Activated naive CD4-positive, alpha-beta T cell treated with anti-CD3 and anti-CD28 coated beads, Interleukin-2, amount 50 U/mL, for 72 hours (primary cell): ENCODE results near the gene PLTP. TPM values are rescaled to one million over a fixed set of nuclear protein-coding genes. Genes with fewer than 3 reads are reported as not detected.
A peak's percentile ranks its signal among the peaks of the same experiment; 100 is the strongest.

Experiments
- ATAC-seq, 2 donors: fragments of 150-1000 bp; cut with Tn5 transposase; 2 replicates each; pipeline ENCODE4 v1.10.0; 2021; ENCODE audit warnings: mild to moderate bottlenecking in 2 of 2, moderate library complexity in 2 of 2
- DNase-seq, 2 donors: peaks; one replicate each; pipeline ENCODE4 v3.0.0; 2021 to 2022; ENCODE audit warnings: low spot score in 2 of 2
- H3K27ac Mint-ChIP-seq, 2 donors: one replicate each; pipeline ENCODE4 v1.8.0; 2022; ENCODE audit warnings: mild to moderate bottlenecking in 2 of 2, mixed read lengths in 2 of 2
- H3K36me3 Mint-ChIP-seq, 2 donors: one replicate each; pipeline ENCODE4 v1.8.0; 2022; ENCODE audit warnings: mixed read lengths in 2 of 2
- H3K9me3 Mint-ChIP-seq, 2 donors: one replicate each; pipeline ENCODE4 v1.8.0; 2022; ENCODE audit warnings: mixed read lengths in 2 of 2
- total RNA-seq, 2 donors: library from RNA; stranded (reverse); gene quantifications; one replicate each; pipeline ENCODE4 v1.2.3, GENCODE V29; 2022

Gene PLTP
- total RNA-seq, 2 donors from 2014 or later = 11.0 to 12.9 TPM

DNA sequence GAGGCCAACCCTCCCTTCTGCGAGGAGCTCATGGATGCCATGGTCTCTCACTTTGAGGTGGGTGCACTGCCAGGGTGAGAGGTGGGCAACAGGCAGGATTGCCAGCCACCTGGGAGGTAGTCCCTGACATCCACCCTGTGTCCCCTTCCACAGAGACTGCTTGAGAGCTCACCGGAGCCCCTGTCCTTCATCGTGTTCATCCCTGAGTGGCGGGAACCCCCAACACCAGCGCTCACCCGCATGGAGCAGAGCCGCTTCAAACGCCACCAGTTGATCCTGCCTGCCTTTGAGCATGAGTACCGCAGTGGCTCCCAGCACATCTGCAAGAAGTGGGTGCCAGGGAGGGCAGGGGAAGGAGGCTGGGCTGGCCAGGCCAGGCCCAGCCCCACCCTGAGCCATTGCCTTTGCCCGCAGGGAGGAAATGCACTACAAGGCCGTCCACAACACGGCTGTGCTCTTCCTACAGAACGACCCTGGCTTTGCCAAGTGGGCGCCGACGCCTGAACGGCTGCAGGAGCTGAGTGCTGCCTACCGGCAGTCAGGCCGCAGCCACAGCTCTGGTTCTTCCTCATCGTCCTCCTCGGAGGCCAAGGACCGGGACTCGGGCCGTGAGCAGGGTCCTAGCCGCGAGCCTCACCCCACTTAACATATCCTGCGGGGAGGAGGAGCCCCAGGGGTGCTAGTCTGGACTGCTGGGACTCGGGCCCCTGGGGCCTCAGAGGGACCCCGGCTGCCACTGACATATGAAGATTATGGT lies 35.3 kb upstream of the PLTP start:
- no peaks in the 10 kb centered on the region for H3K9me3 Mint-ChIP-seq
- peak overlapping the region; percentile 44 to 69 for H3K27ac Mint-ChIP-seq
- DNase-seq (no peak), ATAC-seq (no peak)
- H3K36me3 Mint-ChIP-seq = peaks cover 0 to 20% of the 10 kb centered on the region in 2 donors

GRCh38 chr20:45946149-45946970 lies 34.4 kb upstream of the PLTP start:
- peak; percentile 45 to 75 for ATAC-seq
- Mint-ChIP-seq H3K27ac (peak overlapping the region; percentile 69 to 84), H3K36me3 (peaks cover 0 to 20% of the 10 kb centered on the region in 2 donors), H3K9me3 (no peaks in the 10 kb centered on the region)
- DNase-seq = peak in 1 of 2 donors; percentile 69

DNA sequence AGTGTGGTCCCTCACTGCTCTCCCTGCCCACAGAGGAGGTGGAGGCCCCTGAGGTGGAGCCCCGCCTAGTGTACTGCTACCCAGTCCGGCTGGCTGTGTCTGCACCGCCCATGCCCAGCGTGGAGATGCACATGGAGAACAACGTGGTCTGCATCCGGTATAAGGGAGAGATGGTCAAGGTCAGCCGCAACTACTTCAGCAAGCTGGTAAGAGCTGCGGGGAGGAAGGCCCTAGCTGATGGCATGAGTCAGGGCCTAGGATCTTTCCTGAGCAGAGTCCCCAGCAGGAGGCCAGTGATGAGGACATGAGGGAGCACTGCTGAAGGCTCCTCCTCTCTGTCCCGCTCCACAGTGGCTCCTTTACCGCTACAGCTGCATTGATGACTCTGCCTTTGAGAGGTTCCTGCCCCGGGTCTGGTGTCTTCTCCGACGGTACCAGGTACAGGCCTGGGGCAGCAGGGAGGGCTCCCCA lies 33.8 kb upstream of the PLTP start:
- Mint-ChIP-seq H3K9me3 (no peaks in the 10 kb centered on the region), H3K36me3 (peaks cover 0 to 20% of the 10 kb centered on the region in 2 donors)
- no peak for ATAC-seq

DNA sequence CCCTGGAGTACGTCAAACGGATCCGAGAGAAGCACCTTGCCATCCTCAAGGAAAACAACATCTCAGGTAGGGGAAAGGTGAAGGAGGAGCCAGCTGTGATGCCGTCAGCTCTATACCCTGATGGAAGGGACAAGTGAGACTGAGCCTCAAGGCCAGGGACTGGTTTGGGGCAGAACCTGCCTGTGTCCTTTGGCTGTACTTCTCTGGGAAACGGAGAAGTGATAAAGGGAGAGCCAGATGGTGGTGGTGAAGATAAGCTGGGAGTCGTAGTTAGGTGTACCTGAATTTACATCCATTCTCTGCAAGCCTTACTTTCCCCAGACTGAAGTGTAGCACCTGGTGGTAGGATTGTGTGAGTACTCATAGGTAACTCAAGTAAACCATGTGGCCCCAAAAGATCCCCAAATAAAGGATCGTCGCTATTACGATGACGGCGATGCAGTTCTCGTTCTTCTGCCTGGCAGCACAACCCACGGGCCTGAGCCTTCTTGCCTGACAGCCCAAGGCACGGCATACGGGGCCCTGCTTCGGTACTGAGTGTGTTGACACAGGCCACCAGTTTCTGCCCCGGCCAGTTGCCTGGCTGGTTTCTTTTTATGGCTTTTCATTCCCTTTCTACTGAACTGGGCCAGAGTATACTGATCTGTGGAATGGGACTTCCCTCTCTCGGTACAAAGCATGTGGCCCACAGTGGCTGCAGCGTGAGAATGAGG lies 33.2 kb upstream of the PLTP start:
- Mint-ChIP-seq H3K9me3 (no peaks in the 10 kb centered on the region), H3K36me3 (peaks cover 0 to 15% of the 10 kb centered on the region in 2 donors), H3K27ac (peak overlapping the region; percentile 26 to 69)
- DNase-seq (no peak), ATAC-seq (no peak)

More for the DNA sequence above, 33.8 kb upstream of the PLTP start:
- DNase-seq = no peak
- peak overlapping the region; percentile 29 to 69 for H3K27ac Mint-ChIP-seq

GRCh38 chr20:45944151-45944964 lies 32.4 kb upstream of the PLTP start:
- no peak for DNase-seq
- peak; percentile 17 to 49 for ATAC-seq
- H3K9me3 Mint-ChIP-seq = no peaks in the 10 kb centered on the region
- H3K27ac Mint-ChIP-seq = peak overlapping the region; percentile 26 to 69
- peaks cover 0 to 17% of the 10 kb centered on the region in 2 donors for H3K36me3 Mint-ChIP-seq

GRCh38 chr20:45943613-45944012 lies 31.7 kb upstream of the PLTP start:
- ATAC-seq (no peak), DNase-seq (no peak)
- Mint-ChIP-seq H3K27ac (peak overlapping the region; percentile 18 to 26), H3K36me3 (peaks cover under 1 to 18% of the 10 kb centered on the region in 2 donors), H3K9me3 (no peaks in the 10 kb centered on the region)

GRCh38 chr20:45940469-45940868 lies 28.5 kb upstream of the PLTP start:
- ATAC-seq (no peak), DNase-seq (no peak)
- H3K9me3 Mint-ChIP-seq = no peaks in the 10 kb centered on the region
- H3K27ac Mint-ChIP-seq = no peak overlapping the region
- peaks cover 5 to 31% of the 10 kb centered on the region in 2 donors for H3K36me3 Mint-ChIP-seq

DNA sequence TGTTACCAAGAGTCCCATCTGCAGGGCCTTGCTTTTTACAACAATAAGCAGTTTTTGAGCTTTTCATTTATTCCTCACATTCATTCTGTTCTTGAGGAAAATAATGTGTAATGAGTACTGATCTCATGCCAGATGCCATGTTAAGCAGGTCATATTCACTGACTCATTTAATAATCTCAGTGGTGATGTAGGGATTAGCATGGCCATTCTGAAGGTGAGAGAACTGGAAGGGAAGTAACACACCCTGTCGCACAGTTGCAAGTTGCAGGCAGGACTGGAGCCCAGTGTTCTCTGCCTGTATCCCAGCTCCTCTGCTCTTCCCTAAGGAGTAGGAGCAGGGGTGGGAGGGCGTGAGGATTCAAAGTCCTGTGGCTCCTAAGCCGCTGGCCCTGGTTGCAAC lies 28.1 kb upstream of the PLTP start:
- Mint-ChIP-seq H3K9me3 (no peaks in the 10 kb centered on the region), H3K36me3 (peaks cover 5 to 31% of the 10 kb centered on the region in 2 donors), H3K27ac (peak overlapping the region in 1 of 2 donors; percentile 66)
- DNase-seq = no peak
- ATAC-seq = no peak

DNA sequence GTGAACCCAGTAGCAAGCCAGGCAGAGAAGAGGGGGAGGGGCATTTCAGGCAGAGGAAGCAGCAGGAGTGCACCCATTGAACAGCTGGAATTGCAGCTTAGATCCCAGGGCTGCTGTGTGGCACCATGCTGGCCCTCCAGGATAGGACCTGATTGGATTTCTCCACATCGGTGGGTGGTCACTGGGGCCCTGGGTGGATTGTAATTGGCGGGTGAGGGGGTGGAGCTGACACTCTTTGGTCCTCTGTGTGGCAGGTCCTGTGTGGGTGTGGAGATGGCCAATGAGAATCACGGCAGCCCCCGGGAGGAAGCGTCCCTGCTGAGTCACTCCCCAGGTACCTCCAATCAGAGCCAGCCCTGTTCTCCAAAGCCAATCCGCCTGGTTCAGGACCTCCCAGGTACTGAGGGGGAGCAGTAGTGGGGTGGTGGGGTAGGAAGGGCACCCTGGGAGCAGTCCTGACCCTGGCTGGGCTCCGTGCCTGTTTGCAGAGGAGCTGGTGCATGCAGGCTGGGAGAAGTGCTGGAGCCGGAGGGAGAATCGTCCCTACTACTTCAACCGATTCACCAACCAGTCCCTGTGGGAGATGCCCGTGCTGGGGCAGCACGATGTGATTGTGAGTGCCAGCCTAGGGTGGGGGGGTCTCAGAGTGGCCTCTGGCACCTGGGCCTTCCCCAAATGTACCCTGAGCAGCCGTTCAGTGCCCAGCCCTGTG lies 26.9 kb upstream of the PLTP start:
- Mint-ChIP-seq H3K27ac (peak overlapping the region; percentile 74 to 94), H3K9me3 (no peaks in the 10 kb centered on the region), H3K36me3 (peaks cover 5 to 31% of the 10 kb centered on the region in 2 donors)
- ATAC-seq = no peak
- no peak for DNase-seq

DNA sequence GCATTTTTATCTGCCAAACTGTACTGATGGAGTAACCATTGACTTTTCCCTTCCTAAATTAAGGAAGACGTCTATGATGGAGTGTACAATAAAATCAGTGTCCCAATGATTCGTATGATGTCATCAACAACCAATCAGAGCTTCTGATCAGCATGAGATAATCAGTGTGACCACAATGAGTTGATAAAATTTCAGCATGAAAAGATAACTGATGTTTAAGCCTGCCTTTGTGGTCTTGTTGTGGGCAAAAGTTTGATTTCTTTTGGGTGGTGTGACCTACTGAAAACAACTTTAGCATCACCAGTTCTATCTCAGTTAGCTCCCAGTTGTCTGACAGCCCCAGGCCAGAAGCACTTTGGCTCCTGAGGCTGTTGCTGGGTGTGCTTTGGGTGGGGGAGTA lies 25.8 kb upstream of the PLTP start:
- ATAC-seq (no peak), DNase-seq (no peak)
- Mint-ChIP-seq H3K36me3 (peaks cover 5 to 24% of the 10 kb centered on the region in 2 donors), H3K27ac (peak overlapping the region; percentile 74 to 77), H3K9me3 (no peaks in the 10 kb centered on the region)

DNA sequence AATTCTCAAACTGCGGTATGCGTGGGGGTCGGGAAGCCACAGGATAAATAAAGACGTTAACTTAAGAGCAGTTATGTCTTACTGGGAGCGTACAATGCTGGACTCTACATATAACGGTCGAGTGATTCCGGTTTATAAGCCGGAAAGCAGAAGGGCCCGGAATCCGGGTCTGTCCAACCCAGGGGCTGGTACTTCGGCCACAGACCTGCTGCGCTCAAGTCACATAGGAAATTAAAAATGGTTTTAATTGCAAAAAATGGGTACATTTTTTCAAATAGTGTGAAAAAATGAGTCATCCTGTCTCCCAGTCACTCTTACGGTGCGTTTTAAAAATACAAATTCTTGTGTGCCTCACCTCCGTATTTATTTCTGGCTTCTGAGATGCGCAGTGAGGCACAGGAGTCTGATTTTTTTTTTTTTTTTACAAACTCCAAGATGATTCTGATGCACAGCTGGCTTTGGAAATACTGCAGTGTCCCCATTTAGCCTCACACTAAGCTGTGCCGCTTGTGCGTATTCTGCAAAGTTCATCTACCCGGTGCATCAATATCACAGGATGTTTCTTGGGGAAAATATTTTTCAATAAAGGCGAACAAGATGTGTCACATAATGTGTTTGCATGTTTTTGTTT lies 23.6 kb upstream of the PLTP start:
- H3K27ac Mint-ChIP-seq = peak overlapping the region; percentile 93 to 96
- no peak for ATAC-seq
- peaks cover 5 to 24% of the 10 kb centered on the region in 2 donors for H3K36me3 Mint-ChIP-seq

DNA sequence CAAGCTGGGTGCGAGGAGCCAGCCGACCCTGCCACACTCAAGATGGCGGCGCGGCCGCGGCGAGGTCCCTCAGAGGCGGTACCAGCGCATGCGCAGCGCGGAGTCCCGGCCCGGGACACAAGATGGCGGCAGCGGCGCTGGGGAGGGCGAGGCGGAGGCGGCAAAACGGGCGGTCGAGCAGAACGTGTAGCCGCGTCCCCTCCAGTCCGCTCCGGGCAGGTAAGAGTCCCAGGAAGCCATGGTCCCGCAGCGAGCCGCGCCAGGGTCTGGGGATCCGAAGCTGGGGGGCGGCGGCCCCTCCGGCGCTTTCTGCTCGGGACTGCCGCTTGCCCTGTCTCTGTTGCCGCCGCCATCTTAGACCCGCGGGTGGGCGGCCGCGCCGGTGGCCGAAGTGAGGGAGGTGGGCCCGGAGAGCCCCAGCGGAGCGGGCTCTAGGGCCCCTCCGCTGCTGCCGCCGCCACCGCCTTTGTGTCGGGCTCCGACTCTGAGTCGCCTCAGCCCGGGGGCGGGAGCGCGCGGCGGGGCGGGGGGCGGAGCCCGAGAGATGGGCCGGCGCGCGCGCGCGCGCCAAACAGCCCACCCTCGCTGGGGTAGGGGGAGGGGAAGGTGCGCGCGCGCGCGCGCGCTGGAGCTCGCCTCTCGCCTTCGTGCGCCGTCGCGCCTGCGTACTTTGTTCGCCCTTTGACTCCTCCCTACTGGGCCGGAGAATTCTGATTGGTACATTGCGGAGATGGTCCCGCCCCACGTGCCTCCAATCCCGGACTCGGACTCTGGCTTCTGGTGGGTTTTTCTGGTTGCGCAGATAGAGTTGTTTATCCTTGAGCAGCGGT lies 22.8 kb upstream of the PLTP start, which contains the start of gene PCIF1:
Gene PCIF1, plus strand, starts transcription at position 98 of the 830 bp plus-strand sequence. CDS start 4,317 bp downstream, outside the sequence.
- DNase-seq (peak; percentile 98), ATAC-seq (peak; percentile 81 to 86)
- H3K27ac Mint-ChIP-seq = peak within 1 kb of the TSS; percentile 96 to 99
- H3K9me3 Mint-ChIP-seq = no peaks in the 10 kb centered on the region
- H3K36me3 Mint-ChIP-seq = peaks cover 5 to 24% of the 10 kb centered on the region in 2 donors

More for the DNA sequence above, 23.6 kb upstream of the PLTP start:
- no peak for DNase-seq
- H3K9me3 Mint-ChIP-seq = no peaks in the 10 kb centered on the region

DNA sequence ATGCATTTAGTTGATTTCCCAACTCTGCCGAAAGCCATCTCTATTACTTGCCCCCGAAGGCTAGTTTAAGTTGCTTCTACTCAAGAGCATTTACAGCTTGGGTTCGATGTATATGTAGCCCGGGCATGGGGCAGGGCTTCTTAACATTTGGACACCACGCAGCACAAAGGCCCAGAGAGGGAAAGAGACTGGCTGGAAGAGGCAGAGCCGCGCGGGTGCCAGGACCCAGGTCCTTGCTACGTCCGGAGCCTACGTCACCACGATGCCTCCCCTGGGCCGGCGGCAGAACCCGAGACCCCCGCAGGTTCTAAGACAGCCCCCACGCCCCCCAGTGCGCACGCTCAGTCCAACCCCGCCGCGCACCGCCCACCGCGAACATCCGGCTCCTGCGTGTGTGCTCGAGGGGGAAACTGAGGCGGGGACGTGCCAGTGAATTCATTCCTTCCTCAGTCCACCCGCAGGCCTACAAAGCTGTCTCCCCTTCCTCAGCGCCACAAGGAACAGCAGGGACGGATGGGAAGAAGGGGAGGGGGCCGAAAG lies 22.2 kb upstream of the PLTP start:
- H3K9me3 Mint-ChIP-seq = no peaks in the 10 kb centered on the region
- ATAC-seq (peak; percentile 28 to 33), DNase-seq (no peak)
- H3K27ac Mint-ChIP-seq = peak overlapping the region; percentile 96 to 99
- H3K36me3 Mint-ChIP-seq = peaks cover 5 to 18% of the 10 kb centered on the region in 2 donors
